ENCODE results near the gene COL4A2.
A peak's percentile ranks its signal among the peaks of the same experiment; 100 is the strongest.

COL4A2 gene

DNA sequence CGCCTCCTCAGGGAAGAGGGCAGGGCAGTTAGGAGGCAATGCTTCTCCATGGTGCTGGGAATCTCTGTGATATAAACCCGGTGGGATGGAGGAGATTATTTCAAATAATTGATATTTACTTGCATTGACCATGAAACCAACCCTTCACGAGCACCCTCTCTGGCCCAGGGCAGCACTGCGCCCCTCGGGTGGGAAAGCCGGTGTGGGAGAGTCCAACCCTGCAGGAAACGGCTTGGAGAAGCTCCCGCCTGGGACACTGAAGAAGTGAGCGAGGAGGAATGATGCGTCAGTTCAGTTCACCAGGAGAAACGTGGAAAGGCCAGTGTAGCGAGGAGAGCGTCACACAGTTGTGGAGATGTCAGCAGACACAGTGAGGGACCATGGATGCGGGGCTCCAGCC, 99.9 kb downstream of the COL4A2 start:
- no peak for DNase-seq

DNA sequence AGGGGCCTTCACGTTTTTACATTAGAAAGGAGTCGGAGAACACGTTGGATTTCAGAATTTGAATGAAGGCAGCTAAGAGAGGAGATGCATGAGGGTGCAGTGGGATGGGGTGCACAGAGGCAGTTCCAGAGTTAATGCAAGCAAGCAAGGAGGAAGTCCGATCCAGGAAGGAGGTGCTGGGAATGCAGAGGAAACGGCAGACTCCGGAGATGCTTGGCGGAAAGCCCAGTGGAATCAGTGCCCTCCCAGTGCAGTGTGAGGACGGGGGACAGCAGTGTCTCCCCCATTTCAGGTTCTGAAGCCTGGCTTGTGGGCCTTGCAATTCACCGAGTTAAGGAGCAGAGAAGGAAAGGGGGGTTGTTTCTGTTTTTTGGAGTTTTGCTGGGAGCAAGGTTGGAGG, 100.4 kb downstream of the COL4A2 start:
- no peak for DNase-seq

- no peak for DNase-seq
Measured at GRCh38 chr13:110408286-110408685, 101.2 kb downstream of the COL4A2 start.

- DNase-seq: no peak
Measured at GRCh38 chr13:110409581-110409992, 102.5 kb downstream of the COL4A2 start.

DNA sequence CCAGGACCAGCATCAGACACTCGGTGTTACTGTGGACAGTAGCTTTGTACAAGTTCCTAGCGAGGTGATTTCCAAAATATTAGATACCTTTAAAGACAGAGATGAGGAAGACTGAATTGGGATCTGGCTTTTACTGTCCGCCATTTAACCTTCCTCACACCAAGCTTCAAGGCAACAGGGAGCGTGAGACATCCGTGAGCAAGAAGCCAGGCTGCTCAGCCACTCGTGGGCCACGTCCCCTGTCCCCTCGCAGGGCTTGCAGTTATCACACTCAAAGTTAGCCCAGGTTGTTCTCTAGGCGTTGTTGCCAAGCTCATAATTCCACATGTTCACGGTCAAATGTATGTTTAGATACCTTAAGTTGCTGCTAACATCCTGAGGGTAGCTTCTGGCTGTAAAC, 102.9 kb downstream of the COL4A2 start:
- no peak for DNase-seq

DNA sequence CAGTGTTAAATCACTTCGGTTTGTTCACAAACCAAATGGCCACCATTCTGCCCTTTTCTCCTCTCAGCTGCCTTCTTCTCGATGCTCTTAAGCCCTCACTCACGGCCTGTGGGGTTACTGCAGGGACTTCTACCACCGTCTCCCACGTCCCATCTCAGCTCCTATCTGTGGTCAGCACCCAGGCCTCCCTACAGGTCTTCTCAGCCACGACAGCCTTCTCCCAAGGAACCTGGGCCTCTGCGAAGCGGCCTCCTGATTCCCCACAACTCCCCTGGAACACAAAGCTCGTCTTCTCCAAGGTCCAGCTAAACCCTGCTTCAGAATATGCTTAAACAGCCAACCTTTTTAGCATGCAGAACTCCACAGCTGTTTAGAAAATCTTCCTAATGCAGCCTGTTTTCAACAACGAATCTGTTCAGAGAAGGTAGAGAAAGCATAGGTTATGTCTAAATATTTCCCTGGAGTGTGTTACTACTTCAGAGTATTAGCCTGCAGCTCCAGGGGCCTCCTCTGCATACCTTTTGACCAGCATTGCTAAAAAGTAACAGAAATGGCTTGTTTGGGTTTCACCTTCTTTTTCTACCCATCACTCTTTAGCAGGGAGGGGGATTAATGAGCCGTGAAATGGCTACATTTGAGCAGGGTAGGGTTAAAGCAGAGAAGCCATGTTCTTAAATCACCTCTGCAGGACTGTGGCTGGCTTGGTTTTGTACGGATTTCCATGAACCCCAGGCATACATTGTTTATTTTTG, 104.0 kb downstream of the COL4A2 start:
- DNase-seq: no peak

- DNase-seq: no peak
Measured at GRCh38 chr13:110411688-110412059, 104.6 kb downstream of the COL4A2 start.

- DNase-seq: peak; percentile 43
Measured at GRCh38 chr13:110412132-110412914, 105.2 kb downstream of the COL4A2 start.

- no peak for DNase-seq
Measured at GRCh38 chr13:110413016-110413675, 106.1 kb downstream of the COL4A2 start.

GRCh38 chr13:110413676-110414040, 106.6 kb downstream of the COL4A2 start:
- DNase-seq: no peak

GRCh38 chr13:110414283-110414682, 107.2 kb downstream of the COL4A2 start:
- DNase-seq: no peak

- DNase-seq: no peak
Measured at GRCh38 chr13:110414931-110415330, 107.8 kb downstream of the COL4A2 start.

DNA sequence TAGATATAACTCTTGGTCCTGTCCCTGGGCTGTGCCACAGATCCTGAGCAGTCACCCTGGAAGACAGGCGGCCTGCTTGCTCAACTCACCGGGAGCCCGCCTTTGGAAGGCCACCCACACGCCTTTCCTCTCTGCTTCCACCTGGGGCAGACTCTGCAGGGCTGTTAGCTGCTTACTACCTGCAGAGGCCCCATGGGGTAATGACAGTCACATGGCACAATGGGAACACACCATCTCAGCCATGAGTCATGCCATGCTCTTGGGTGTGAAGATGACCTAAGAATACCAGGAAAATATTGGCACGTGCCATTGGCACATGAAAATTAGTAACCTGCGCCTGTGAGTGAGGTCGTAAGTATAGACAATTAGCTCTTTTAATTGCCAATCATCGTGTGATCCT, 108.6 kb downstream of the COL4A2 start:
- no peak for DNase-seq

- DNase-seq: no peak
Measured at GRCh38 chr13:110416131-110417025, 109.3 kb downstream of the COL4A2 start.

DNA sequence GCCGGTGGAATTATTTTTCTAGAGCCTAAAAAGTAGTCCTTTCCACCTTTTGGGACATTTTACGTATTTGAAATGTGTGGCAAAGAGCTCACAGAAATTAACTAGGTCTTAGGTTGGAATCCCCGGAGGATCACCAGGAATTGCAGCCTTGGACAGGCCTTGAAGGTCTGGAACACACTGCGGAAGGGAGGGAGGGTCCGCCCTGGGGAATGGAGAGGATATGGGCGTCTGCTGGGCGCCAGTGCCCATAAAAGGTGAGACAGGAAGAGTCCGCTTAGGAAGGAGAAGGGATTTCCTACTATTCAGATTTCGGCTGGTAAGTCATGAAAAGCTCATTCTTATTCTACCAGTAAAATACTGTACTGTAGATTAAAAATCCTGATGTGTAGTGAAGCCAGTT, 111.9 kb downstream of the COL4A2 start:
- DNase-seq: no peak

GRCh38 chr13:110419381-110419791, 112.3 kb downstream of the COL4A2 start:
- no peak for DNase-seq

DNA sequence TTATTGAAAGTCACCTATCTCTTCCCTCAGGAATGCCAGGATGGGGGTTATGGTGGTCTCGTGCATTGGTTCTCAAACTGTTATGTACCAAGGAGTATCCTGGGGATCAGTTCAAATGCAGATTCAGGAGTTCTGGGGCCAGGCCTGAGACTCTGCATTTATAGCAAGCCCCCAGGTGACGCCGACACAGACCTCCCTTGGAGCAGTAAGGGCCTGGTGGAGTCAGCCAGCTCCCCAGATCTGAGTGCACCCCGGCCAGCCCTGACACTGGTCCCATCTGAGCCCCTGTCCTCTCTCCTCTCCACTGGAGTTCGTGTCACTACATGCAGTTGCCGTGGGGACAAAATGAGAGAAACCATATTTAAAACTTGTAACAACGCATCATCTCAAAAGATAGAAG, 112.9 kb downstream of the COL4A2 start:
- DNase-seq: no peak

DNA sequence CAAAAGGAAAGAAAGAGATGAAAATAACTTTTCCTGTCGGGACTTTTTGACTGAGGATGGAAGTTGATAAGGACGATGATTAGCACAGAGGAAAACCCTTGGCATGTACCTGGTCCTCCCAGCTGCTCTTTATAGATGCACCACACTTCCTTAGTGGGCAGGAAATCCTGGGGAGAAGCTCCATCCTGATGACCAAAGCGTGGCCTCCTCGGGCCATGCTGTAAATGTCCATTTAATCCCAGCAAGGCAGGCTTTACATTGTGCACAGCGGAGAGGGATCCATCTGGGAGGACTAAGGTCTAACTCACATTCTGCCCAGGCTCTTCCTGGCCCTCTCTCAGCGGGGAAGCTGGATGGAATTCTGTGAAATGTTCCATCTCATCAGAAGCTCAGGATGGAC, 113.5 kb downstream of the COL4A2 start:
- no peak for DNase-seq

DNA sequence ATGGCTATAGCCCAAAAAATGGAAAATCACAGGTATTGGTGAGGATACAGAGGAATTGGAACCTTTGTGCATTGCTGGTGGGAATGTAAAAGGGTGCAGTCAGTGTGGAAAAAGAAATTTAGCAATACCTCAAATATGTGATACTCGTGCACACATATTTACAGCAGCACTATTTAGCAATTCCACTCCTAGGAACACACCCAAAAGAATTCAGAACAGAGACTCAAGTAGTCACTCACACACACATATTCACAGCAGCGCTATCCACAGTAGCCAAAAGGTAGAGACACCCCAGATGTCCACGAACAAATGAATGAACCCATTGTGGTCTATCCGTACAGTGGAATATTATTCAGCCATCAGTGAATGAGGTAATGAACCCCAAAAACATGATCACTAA, 114.0 kb downstream of the COL4A2 start:
- no peak for DNase-seq

DNA sequence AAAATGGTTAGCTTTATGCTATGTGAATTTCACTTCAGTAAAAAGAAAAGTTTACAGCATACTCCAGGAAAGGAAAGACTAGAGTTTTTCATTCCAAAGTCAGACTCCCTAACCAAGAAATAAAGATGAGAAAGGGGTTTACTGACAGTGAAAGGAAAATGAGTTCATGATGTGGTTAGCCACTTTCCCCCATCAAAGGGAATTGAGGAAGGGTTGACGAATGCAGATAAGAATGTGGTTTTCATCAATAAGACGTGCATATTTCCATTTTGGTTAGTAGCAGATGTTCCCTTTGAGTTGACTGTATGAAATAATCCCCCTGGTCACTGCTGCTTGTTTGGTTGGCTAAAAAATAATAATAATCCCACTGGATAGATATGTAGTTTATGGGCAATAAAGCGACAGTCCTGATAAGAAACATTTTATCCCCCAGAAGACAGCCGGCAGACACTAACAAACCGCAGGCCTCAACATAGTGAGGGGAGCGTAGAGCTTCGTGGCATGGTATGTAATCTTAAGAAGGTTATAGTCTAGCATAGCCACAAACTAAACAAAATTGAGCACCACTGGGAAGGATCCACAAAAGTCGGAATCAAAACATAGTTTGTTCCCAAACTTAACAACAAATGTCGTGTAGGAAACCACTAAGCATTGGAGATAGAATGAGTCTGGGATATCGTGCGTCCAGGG, 114.8 kb downstream of the COL4A2 start:
- DNase-seq: peak; percentile 10

DNA sequence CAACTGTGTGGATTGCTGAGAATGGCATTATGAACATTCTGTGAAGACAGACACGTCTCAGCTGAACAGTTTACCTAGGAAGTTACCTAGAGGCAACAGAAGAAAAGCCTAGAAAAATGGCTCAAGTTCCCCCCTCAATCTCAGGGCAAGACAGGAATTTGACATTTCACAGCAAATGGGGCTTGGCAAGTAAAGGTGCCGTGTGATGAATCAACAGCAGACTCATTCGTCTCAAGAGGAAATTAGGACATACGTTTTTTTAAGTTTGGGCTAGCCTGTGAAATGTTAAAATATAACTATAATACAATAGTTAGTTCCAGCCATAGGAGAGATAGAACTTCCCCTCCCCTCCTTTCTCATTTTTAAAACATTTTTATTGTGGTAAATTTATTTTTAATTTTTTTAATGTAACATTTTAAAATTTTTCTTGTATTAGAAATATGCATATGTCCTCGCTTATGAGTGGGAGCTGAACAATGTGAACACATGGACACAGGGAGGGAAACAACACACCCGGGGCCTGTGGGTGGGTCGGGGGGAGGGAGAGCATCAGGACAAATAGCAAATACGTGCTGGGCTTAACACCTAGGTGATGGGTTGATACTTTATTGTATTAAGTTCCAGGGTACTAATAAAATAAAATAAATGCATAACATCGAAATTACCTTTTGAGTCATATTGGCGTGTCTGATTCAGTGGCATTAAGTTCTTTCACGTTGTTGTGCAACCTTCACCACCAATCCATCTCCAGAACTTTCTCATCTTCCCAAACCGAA, 116.0 kb downstream of the COL4A2 start:
- no peak for DNase-seq

All from CD4-positive, alpha-beta T cell treated with Interleukin-10 for 1 hour (primary cell).